NOMO-1 (cell line): ENCODE data around the gene TNFSF13B.
"Not testable (repeated sequence)": the region's sequence is repeated elsewhere in the genome, so short reads cannot be mapped to it uniquely, and the experiment has no call there.

Source experiments
- DNase-seq, 2 experiments: peaks; one replicate each; lab custom pipeline; 2025; ENCODE audit not compliant: unreplicated experiment in 2 of 2; lab: John Stamatoyannopoulos, UW

Gene TNFSF13B

GRCh38 chr13:108278466-108278865 is 8.9 kb downstream of the TNFSF13B start:
- no peak for DNase-seq

DNA sequence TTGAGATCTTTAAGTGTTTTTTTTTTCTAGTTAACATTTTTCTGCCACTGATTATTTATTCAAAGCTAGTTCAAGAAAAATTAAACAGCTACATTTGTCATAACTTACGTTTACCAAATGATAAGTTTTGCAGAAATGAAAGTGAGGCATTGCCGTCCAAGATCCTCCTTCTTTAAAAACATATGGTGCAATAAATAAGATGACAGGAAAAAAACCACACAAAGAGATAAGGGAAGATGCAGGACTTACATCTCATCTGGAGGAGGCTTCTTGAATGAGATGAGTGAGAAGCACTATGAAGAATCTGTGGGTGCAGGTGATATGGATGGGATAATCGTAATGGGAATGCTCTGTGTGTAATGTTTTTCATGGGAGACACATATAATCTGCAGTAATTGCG is 12.4 kb downstream of the TNFSF13B start:
- peak; percentile 38 to 89 for DNase-seq

DNA sequence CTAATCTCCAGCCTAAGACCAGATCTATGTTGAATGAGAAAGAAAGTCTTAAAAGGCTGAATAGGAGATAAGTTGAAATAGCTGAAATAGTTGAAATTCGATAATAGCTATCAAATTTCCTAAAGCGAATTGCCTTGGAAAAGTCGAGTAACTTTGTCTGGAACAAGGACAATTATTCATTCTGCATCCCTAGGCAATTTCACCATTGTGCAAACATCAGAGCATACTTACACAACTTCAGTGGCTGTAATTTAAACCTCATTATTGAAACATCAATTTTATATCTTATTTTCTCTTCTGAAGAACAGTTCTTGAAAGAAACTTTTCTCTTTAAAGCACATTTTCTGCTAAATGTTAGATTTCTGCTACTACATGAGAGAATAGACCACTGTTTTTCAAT is 13.6 kb downstream of the TNFSF13B start:
- DNase-seq: no peak

DNA sequence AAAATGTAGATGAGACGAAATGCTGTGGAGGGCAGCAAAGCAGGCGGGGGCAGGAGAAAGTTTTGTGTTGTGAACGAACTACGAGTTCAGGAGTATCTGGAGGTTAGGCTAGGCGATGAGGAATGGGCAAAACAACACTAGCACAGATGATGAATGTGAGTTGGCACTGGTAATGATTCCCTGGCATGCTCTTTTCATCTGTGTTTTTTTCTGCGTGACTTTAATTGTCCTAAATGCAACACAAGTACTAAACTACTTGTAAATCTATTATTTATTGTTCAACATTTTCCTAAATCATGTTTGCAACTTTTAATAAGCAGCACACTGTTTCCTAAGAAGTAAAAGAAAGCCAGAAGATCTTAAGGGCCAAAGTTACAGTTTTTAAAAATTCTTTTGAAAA is 19.2 kb downstream of the TNFSF13B start:
- DNase-seq: no peak

DNA sequence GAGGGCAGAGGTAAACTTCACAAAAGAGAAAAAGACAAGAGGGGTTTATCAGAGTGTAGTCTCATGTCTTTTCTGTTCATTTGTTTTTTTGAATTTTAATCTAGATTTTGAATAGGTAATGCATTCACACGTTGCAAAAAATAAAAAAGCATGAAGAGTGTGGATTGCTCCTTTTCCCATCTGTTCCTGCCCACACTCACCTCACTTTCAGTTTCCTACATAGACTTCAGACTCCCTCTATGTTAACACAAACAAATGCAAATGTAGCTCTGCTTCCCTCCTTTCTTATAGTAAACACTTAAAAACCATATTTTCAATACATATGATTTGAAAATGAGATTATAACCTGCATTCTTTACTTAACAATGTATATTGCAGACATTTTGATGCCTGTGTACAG is 20.3 kb downstream of the TNFSF13B start:
- no peak for DNase-seq

- no peak for DNase-seq
These were observed 27.6 kb downstream of the TNFSF13B start for GRCh38 chr13:108297114-108297513.

- no peak for DNase-seq
These were observed 32.8 kb downstream of the TNFSF13B start for GRCh38 chr13:108302279-108302678.

DNA sequence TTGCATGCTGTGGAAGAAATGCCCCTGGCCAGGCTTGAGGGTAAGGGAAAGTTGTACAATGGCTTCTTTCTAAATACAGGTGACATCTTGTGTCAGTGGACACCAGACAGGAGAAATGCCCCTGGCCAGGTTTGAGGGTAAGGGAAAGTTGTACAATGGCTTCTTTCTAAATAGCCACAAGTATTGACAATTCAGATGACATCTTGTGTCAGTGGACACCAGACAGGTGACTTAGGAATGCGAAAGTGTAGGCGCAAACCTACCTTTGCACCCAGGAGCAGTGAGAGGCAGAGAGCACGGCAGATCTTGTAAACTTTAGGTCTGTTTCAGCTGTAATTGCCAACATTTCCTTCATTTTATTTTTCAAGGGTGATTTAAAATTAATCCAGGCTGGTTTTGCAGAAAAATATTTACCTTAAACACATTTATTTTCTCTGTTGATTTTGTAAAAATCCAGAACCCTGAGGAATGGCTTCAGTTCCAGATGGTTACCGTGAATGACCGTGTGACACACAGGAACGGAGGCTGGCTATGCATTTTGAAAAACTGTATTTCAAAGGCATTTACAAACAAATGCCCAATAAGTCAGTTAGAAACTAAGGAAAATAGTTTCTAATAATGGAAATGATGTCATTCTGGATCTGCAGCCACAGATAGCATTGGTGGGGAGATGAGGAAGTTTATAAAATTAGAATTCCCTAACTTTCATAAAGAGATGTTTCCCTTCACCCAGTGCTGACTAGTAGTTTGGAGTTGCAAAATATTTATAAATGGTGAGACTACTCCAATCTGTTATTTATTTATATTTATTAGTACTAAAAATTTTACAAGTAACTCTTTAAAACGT is 34.9 kb downstream of the TNFSF13B start:
- no peak for DNase-seq

- DNase-seq: no peak
These were observed 36.1 kb downstream of the TNFSF13B start for GRCh38 chr13:108305655-108306054.

GRCh38 chr13:108306860-108307259 is 37.3 kb downstream of the TNFSF13B start:
- DNase-seq: no peak

- DNase-seq: not testable (repeated sequence)
These were observed 42.1 kb downstream of the TNFSF13B start for GRCh38 chr13:108311596-108311995.

GRCh38 chr13:108313382-108313781 is 43.9 kb downstream of the TNFSF13B start:
- no peak for DNase-seq

- no peak for DNase-seq
These were observed 45.8 kb downstream of the TNFSF13B start for GRCh38 chr13:108315273-108315672.

DNA sequence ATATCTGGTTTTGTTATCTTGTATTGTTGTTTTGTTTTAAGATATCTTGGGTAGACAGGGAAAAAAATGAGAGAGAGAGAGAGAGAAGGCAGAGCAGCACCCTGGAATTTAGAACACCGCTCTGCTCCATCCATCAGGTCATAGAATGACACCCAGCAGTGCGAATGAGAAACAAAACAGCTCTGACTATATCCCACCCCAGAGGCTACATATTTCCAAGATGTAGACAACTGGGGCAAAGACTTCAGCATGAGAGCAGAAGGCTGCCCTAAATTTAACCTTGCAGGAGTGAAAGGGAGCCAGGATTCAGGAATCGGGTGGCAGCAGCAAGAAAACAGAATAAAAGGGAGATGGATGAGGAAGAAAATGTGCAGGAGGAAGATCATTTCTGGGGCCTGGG is 46.5 kb downstream of the TNFSF13B start:
- no peak for DNase-seq

GRCh38 chr13:108316413-108316812 is 46.9 kb downstream of the TNFSF13B start:
- DNase-seq: no peak

GRCh38 chr13:108322206-108322824 is 52.8 kb downstream of the TNFSF13B start:
- DNase-seq: peak in 1 of 2 experiments; percentile 79

GRCh38 chr13:108323031-108323430 is 53.5 kb downstream of the TNFSF13B start:
- DNase-seq: peak; percentile 26 to 54

DNA sequence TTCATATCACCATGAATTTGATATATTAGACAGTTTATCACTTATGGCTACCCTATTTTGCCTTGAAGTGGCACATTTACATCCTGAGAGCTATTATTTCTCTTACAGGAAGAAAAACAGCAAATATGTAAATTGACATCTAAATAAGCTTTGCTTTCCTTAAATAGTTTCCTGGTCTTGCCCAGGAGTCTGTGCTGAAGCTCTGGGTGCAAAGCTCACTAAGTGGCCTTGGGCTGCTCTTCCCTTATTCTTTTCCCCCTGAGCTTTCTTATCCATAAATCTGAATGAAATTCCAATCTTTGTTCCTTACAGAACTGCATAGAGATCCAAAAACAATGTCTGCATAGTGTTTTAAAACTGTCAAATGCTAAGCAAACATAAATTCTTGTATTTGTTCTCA is 56.3 kb downstream of the TNFSF13B start:
- no peak for DNase-seq

DNA sequence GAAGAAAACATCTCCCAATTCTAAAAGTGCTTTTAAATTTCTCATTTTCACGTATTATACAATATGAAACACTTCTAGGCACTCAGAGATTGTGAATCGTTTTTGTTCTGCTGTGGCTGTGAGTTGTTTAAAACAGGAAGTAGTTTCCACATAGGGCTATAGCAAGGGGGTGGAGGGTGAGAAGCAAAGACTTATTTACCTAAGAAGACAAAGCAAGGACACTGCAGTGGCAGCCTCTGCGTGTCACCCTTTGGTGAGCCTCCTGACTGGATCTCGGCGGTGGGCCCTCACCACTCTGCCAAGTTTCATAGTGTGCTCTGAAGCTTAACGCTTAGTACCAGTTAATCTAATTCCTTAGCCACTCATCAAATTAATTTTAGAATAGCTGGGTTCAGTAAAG is 56.8 kb downstream of the TNFSF13B start:
- DNase-seq: peak; percentile 83 to 86

GRCh38 chr13:108328848-108329247 is 59.3 kb downstream of the TNFSF13B start:
- no peak for DNase-seq

DNA sequence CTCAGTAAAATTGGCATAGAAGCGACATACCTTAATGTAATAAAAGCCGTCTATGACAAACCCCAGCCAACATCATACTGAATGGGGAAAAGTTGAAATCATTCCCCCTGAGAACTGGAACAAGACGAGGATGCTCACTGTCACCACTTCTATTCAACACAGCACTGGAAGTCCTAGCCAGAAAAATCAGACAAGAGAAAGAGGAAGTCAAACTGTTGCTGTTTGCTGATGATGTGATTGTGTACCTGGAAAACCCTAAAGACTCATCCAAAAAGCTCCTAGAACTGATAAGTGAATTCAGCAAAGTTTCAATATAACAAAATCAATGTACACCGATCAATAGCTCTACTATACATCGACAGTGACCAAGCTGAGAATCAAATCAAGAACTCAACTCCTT is 63.3 kb downstream of the TNFSF13B start:
- no peak for DNase-seq
